ENCODE measurements around the gene MST1. TPM values are rescaled to one million over a fixed set of nuclear protein-coding genes. Genes with fewer than 3 reads are reported as not detected.
A peak's percentile ranks its signal among the peaks of the same experiment; 100 is the strongest.

Gene MST1
- total and polyA plus RNA-seq, 9 of the 15 experiments (the other 6 are each of a cell fraction or from before 2014, with no cell fraction given) = 0.08 to 1.8 (median 0.40) TPM

- TF ChIP-seq KLF6 (CRISPR knock-in tag; IDR thresholded peaks at IDR 0.05; ENCODE audit: borderline replicate concordance) (no peak), CBX3 (IDR thresholded peaks at IDR 0.05; ENCODE audit: borderline replicate concordance in 1 of 2, low read length in 2 of 2) (no peak; a peak in 1 of 3 replicates), ERF (CRISPR knock-in tag; IDR thresholded peaks at IDR 0.05) (peak; percentile 76; the same call in 1 of the 2 replicates), TGIF2 (CRISPR knock-in tag; IDR thresholded peaks at IDR 0.05) (no peak), SRSF7 (optimal IDR thresholded peaks at IDR 0.05; ENCODE audit: low read depth, low read length) (no peak), CLOCK (CRISPR knock-in tag; IDR thresholded peaks at IDR 0.05; ENCODE audit: borderline replicate concordance) (no peak), ZNF551 (CRISPR knock-in tag; IDR thresholded peaks at IDR 0.05) (no peak), ZKSCAN3 (CRISPR knock-in tag; IDR thresholded peaks at IDR 0.05) (no peak), BRD4 (IDR thresholded peaks at IDR 0.05) (no peak), MITF (IDR thresholded peaks at IDR 0.05) (0 out of 2 replicates have a peak, but pooled peaks have one; percentile 5), CREBBP (IDR thresholded peaks at IDR 0.05; ENCODE audit: low read depth, low read length) (no peak), SLC30A9 (CRISPR knock-in tag; IDR thresholded peaks at IDR 0.05) (no peak), GTF2A2 (tag; IDR thresholded peaks at IDR 0.05) (no peak), ARID3B (CRISPR knock-in tag; IDR thresholded peaks at IDR 0.05; ENCODE audit: borderline replicate concordance) (no peak), HNRNPLL (IDR thresholded peaks at IDR 0.05; ENCODE audit: low read depth, low read length, poor library complexity, severe bottlenecking) (no peak), CBX2 (IDR thresholded peaks at IDR 0.05; ENCODE audit: insufficient read depth, low read length, poor library complexity, severe bottlenecking) (no peak), XRCC4 (IDR thresholded peaks at IDR 0.05; ENCODE audit: extremely low read depth, insufficient read depth, insufficient read length) (no peak), EP400 (IDR thresholded peaks at IDR 0.05) (peak; percentile 63), WHSC1 (IDR thresholded peaks at IDR 0.05; ENCODE audit: low read length) (no peak), ZNF696 (CRISPR knock-in tag; conservative IDR thresholded peaks at IDR 0.05) (no peak), ASH1L (IDR thresholded peaks at IDR 0.05; ENCODE audit: borderline replicate concordance, low read depth, partially characterized antibody) (no peak)
These were observed at the start of gene MST1, which contains the start of gene RNF123 (continued) for GRCh38 chr3:49689046-49689907.
